ENCODE measurements around the gene ADAM10.

The ADAM10 gene

GRCh38 chr15:58738046-58738707 is 11.3 kb downstream of the ADAM10 start:
- 0 out of 2 replicates have a peak, but pooled peaks cover 2% of the 10 kb centered on the region for H3F3A ChIP-seq (ENCODE audit: low read depth)
- H3K4me3 ChIP-seq (ENCODE audit: low read length, poor library complexity, severe bottlenecking) = peak overlapping the region; percentile 7
- no peaks in the 10 kb centered on the region for H3K9me2 ChIP-seq (replicated peaks; ENCODE audit: low read depth, low read length)
- H3K27me3 ChIP-seq (ENCODE audit: insufficient read depth, low read length, poor library complexity, severe bottlenecking) = no peaks in the 10 kb centered on the region
- TF ChIP-seq CTCF (conservative IDR thresholded peaks at IDR 0.05; ENCODE audit: low read length) (no peak), EZH2phosphoT487 (IDR thresholded peaks at IDR 0.05; ENCODE audit: borderline replicate concordance) (no peak)
- peaks cover 72% of the 10 kb centered on the region for H3K4me1 ChIP-seq (ENCODE audit: insufficient read depth, low read length, poor library complexity, severe bottlenecking)
- no peak overlapping the region for H3K9ac ChIP-seq (ENCODE audit: low read depth, low read length, poor library complexity, severe bottlenecking)
- H3K4me2 ChIP-seq (ENCODE audit: low read depth, low read length, poor library complexity, severe bottlenecking) = peak overlapping the region; percentile 29
- H2AFZ ChIP-seq (ENCODE audit: low read length) = no peak overlapping the region
- peaks cover 98% of the 10 kb centered on the region for H3K79me2 ChIP-seq (ENCODE audit: insufficient read depth, low read length)
- no peaks in the 10 kb centered on the region for H3K9me3 ChIP-seq (ENCODE audit: insufficient read depth, low read depth, low read length)
- no peaks in the 10 kb centered on the region for H3K36me3 ChIP-seq (ENCODE audit: insufficient read depth, low read length)
- peaks cover 94% of the 10 kb centered on the region for H4K20me1 ChIP-seq (ENCODE audit: insufficient read depth, low read length, poor library complexity, severe bottlenecking)

GRCh38 chr15:58737298-58737697 is 12.2 kb downstream of the ADAM10 start:
- H3K4me3 ChIP-seq (ENCODE audit: low read length, poor library complexity, severe bottlenecking) = peak overlapping the region; percentile 7
- no peak overlapping the region for H2AFZ ChIP-seq (ENCODE audit: low read length)
- 0 out of 2 replicates have a peak, but pooled peaks cover 2% of the 10 kb centered on the region for H3F3A ChIP-seq (ENCODE audit: low read depth)
- peaks cover 94% of the 10 kb centered on the region for H4K20me1 ChIP-seq (ENCODE audit: insufficient read depth, low read length, poor library complexity, severe bottlenecking)
- H3K9me3 ChIP-seq (ENCODE audit: insufficient read depth, low read depth, low read length) = no peaks in the 10 kb centered on the region
- peaks cover 98% of the 10 kb centered on the region for H3K79me2 ChIP-seq (ENCODE audit: insufficient read depth, low read length)
- peak overlapping the region; percentile 29 for H3K4me2 ChIP-seq (ENCODE audit: low read depth, low read length, poor library complexity, severe bottlenecking)
- no peaks in the 10 kb centered on the region for H3K9me2 ChIP-seq (replicated peaks; ENCODE audit: low read depth, low read length)
- H3K4me1 ChIP-seq (ENCODE audit: insufficient read depth, low read length, poor library complexity, severe bottlenecking) = peaks cover 72% of the 10 kb centered on the region
- no peaks in the 10 kb centered on the region for H3K27me3 ChIP-seq (ENCODE audit: insufficient read depth, low read length, poor library complexity, severe bottlenecking)
- no peaks in the 10 kb centered on the region for H3K36me3 ChIP-seq (ENCODE audit: insufficient read depth, low read length)
- no peak for TF ChIP-seq EZH2phosphoT487 (IDR thresholded peaks at IDR 0.05; ENCODE audit: borderline replicate concordance)
- no peak for TF ChIP-seq CTCF (conservative IDR thresholded peaks at IDR 0.05; ENCODE audit: low read length)
- H3K9ac ChIP-seq (ENCODE audit: low read depth, low read length, poor library complexity, severe bottlenecking) = peak overlapping the region; percentile 8

- H3K9me2 ChIP-seq (replicated peaks; ENCODE audit: low read depth, low read length) = no peaks in the 10 kb centered on the region
- H3K27me3 ChIP-seq (ENCODE audit: insufficient read depth, low read length, poor library complexity, severe bottlenecking) = no peaks in the 10 kb centered on the region
- TF ChIP-seq CTCF (conservative IDR thresholded peaks at IDR 0.05; ENCODE audit: low read length) (no peak), EZH2phosphoT487 (IDR thresholded peaks at IDR 0.05; ENCODE audit: borderline replicate concordance) (no peak)
- no peak overlapping the region for H2AFZ ChIP-seq (ENCODE audit: low read length)
- H3F3A ChIP-seq (ENCODE audit: low read depth) = 0 out of 2 replicates have a peak, but pooled peaks cover 2% of the 10 kb centered on the region
- H4K20me1 ChIP-seq (ENCODE audit: insufficient read depth, low read length, poor library complexity, severe bottlenecking) = peaks cover 93% of the 10 kb centered on the region
- H3K9me3 ChIP-seq (ENCODE audit: insufficient read depth, low read depth, low read length) = no peaks in the 10 kb centered on the region
- peaks cover 98% of the 10 kb centered on the region for H3K79me2 ChIP-seq (ENCODE audit: insufficient read depth, low read length)
- peak overlapping the region; percentile 22 for H3K4me3 ChIP-seq (ENCODE audit: low read length, poor library complexity, severe bottlenecking)
- H3K4me2 ChIP-seq (ENCODE audit: low read depth, low read length, poor library complexity, severe bottlenecking) = peak overlapping the region; percentile 29
- peaks cover 67% of the 10 kb centered on the region for H3K4me1 ChIP-seq (ENCODE audit: insufficient read depth, low read length, poor library complexity, severe bottlenecking)
- peaks cover 4% of the 10 kb centered on the region; the same call in 1 of the 2 replicates for H3K36me3 ChIP-seq (ENCODE audit: insufficient read depth, low read length)
- H3K9ac ChIP-seq (ENCODE audit: low read depth, low read length, poor library complexity, severe bottlenecking) = no peak overlapping the region
Observed at GRCh38 chr15:58736018-58736643, 13.4 kb downstream of the ADAM10 start.

Data from Loucy (cell line).